H9 (cell line): ENCODE results near the gene MPP2. TPM values are rescaled to one million over a fixed set of nuclear protein-coding genes. Genes with fewer than 3 reads are reported as not detected.

Experiments
- DNase-seq: peaks from one replicate; pipeline ENCODE4 v3.0.0-alpha.2; 2017
- H2AFZ ChIP-seq: one replicate; pipeline ENCODE4 v1.6.1; 2013; ENCODE audit warnings: mild to moderate bottlenecking, low read length, control low read depth, moderate library complexity
- H2AK5ac ChIP-seq: 2 replicates; pipeline ENCODE4 v1.6.1; 2013; ENCODE audit warnings: low read length, control low read depth, mixed read lengths; ENCODE audit not compliant: insufficient read length
- H2BK120ac ChIP-seq: one replicate; pipeline ENCODE4 v1.6.1; 2013; ENCODE audit warnings: low read depth, mild to moderate bottlenecking, low read length, control low read depth, inconsistent platforms; ENCODE audit not compliant: poor library complexity, severe bottlenecking
- H2BK12ac ChIP-seq: 2 replicates; pipeline ENCODE4 v1.6.1; 2013; ENCODE audit warnings: low read length, control low read depth, mixed read lengths, low read depth; ENCODE audit not compliant: insufficient read length
- H2BK15ac ChIP-seq: 2 replicates; pipeline ENCODE4 v1.6.1; 2013; ENCODE audit warnings: low read depth, low read length, control low read depth
- H2BK20ac ChIP-seq: one replicate; pipeline ENCODE4 v1.6.1; 2013; ENCODE audit warnings: low read depth, mild to moderate bottlenecking, low read length, control low read depth, inconsistent platforms; ENCODE audit not compliant: poor library complexity, severe bottlenecking
- H2BK5ac ChIP-seq: 2 replicates; pipeline ENCODE4 v1.6.1; 2013; ENCODE audit warnings: low read length, control low read depth, mixed read lengths; ENCODE audit not compliant: insufficient read length
- H3K14ac ChIP-seq: 2 replicates; pipeline ENCODE4 v1.6.1; 2013; ENCODE audit warnings: low read length, control low read depth; ENCODE audit not compliant: insufficient read depth
- H3K18ac ChIP-seq: 2 replicates; pipeline ENCODE4 v1.6.1; 2013; ENCODE audit warnings: low read depth, mild to moderate bottlenecking, mixed read lengths, low read length, control low read depth; ENCODE audit not compliant: insufficient read length
- H3K23ac ChIP-seq: 2 replicates; pipeline ENCODE4 v1.6.1; 2013; ENCODE audit warnings: low read length, control low read depth, mixed read lengths, low read depth; ENCODE audit not compliant: insufficient read length
- H3K23me2 ChIP-seq: 2 replicates; pipeline ENCODE4 v1.6.1; 2013; ENCODE audit warnings: low read depth, mild to moderate bottlenecking, mixed read lengths, low read length, control low read depth; ENCODE audit not compliant: insufficient read length, poor library complexity, severe bottlenecking
- H3K27ac ChIP-seq: 2 replicates; pipeline ENCODE4 v1.5.1; 2013; ENCODE audit warnings: low read length, control low read depth, mixed read lengths, low read depth; ENCODE audit not compliant: insufficient read length
- H3K27me3 ChIP-seq: 2 replicates; pipeline ENCODE4 v1.6.1; 2013; ENCODE audit warnings: low read length, control low read depth, inconsistent platforms; ENCODE audit not compliant: insufficient read depth
- H3K4ac ChIP-seq: 2 replicates; pipeline ENCODE4 v1.6.1; 2013; ENCODE audit warnings: low read depth, mild to moderate bottlenecking, control low read depth, inconsistent platforms, low read length, moderate library complexity
- H3K4me1 ChIP-seq: 2 replicates; pipeline ENCODE4 v1.6.1; 2013; ENCODE audit warnings: low read length, control low read depth, inconsistent platforms; ENCODE audit not compliant: insufficient read depth
- H3K4me2 ChIP-seq: 2 replicates; pipeline ENCODE4 v1.6.1; 2013; ENCODE audit warnings: low read length, control low read depth, mixed read lengths; ENCODE audit not compliant: insufficient read length, insufficient read depth
- H3K56ac ChIP-seq: 2 replicates; pipeline ENCODE4 v1.6.1; 2013; ENCODE audit warnings: low read depth, mild to moderate bottlenecking, mixed read lengths, low read length, control low read depth; ENCODE audit not compliant: insufficient read length
- H3K79me1 ChIP-seq: 2 replicates; pipeline ENCODE4 v1.6.1; 2013; ENCODE audit warnings: low read depth, mild to moderate bottlenecking, moderate library complexity, low read length, control low read depth, inconsistent platforms; ENCODE audit not compliant: insufficient read depth, poor library complexity, severe bottlenecking
- H3K79me2 ChIP-seq: 2 replicates; pipeline ENCODE4 v1.6.1; 2013; ENCODE audit warnings: low read length, control low read depth, inconsistent platforms; ENCODE audit not compliant: insufficient read depth
- H3K9ac ChIP-seq: 2 replicates; pipeline ENCODE4 v1.6.1; 2013; ENCODE audit warnings: low read length, control low read depth, mixed read lengths; ENCODE audit not compliant: insufficient read length; ENCODE audit errors: extremely low read depth
- H3K9me3 ChIP-seq: one replicate; pipeline ENCODE4 v1.6.1; 2013; ENCODE audit warnings: low read depth, low read length, inconsistent platforms; ENCODE audit not compliant: control insufficient read depth
- H3T11ph ChIP-seq: one replicate; pipeline ENCODE4 v1.6.1; 2013; ENCODE audit warnings: mild to moderate bottlenecking, low read length, control low read depth, inconsistent platforms
- H4K20me1 ChIP-seq: one replicate; pipeline ENCODE4 v1.6.1; 2013; ENCODE audit not compliant: control insufficient read depth, insufficient read length, insufficient read depth
- H4K5ac ChIP-seq: 2 replicates; pipeline ENCODE4 v1.6.1; 2013; ENCODE audit warnings: low read depth, mild to moderate bottlenecking, mixed read lengths, low read length, control low read depth; ENCODE audit not compliant: insufficient read length
- H4K8ac ChIP-seq: replicated peaks from 2 replicates; pipeline ENCODE4 v1.6.1; 2013; ENCODE audit warnings: low read length, control low read depth, mixed read lengths, low read depth; ENCODE audit not compliant: insufficient read length
- H4K91ac ChIP-seq: 2 replicates; pipeline ENCODE4 v1.6.1; 2013; ENCODE audit warnings: low read depth, mild to moderate bottlenecking, moderate library complexity, mixed read lengths, low read length, control low read depth; ENCODE audit not compliant: insufficient read length
- H3K27ac Mint-ChIP-seq, 3 experiments: 2 replicates in 2 of 3; 3 replicates in 1 of 3; pipeline ENCODE4 v1.8.0; 2020 to 2021; ENCODE audit warnings: mixed read lengths in 3 of 3, mild to moderate bottlenecking in 1 of 3, moderate library complexity in 1 of 3
- H3K27me3 Mint-ChIP-seq: 2 replicates; pipeline ENCODE4 v1.8.0; 2021; ENCODE audit warnings: low read depth, mild to moderate bottlenecking, moderate library complexity, mixed read lengths
- H3K36me3 Mint-ChIP-seq, 3 experiments: 2 replicates in 2 of 3; 3 replicates in 1 of 3; pipeline ENCODE4 v1.8.0; 2020 to 2021; ENCODE audit warnings: low read depth in 3 of 3, mixed read lengths in 3 of 3; ENCODE audit not compliant: insufficient read depth in 1 of 3
- H3K4me1 Mint-ChIP-seq, 2 experiments: 2 replicates each; pipeline ENCODE4 v1.8.0; 2020; ENCODE audit warnings: mixed read lengths in 2 of 2
- H3K4me3 Mint-ChIP-seq, 2 experiments: 2 replicates in 1 of 2; 3 replicates in 1 of 2; pipeline ENCODE4 v1.8.0; 2020 to 2021; ENCODE audit warnings: mild to moderate bottlenecking in 2 of 2, mixed read lengths in 2 of 2, moderate library complexity in 1 of 2
- H3K9me3 Mint-ChIP-seq, 2 experiments: 2 replicates in 1 of 2; 3 replicates in 1 of 2; pipeline ENCODE4 v1.8.0; 2020; ENCODE audit warnings: mild to moderate bottlenecking in 2 of 2, mixed read lengths in 2 of 2, moderate library complexity in 1 of 2
- WGBS: extraction: QIAGEN DNeasy Blood & Tissue Kit; methylation state at CpG from one replicate; pipeline ENCODE4 v1.1.7; 2013; ENCODE audit warnings: missing lambda C conversion rate, low lambda C conversion rate, mixed read lengths; ENCODE audit not compliant: insufficient read length; ENCODE audit errors: extremely low coverage; 5-methylcytosine and 5-hydroxymethylcytosine counted together
- total RNA-seq: library from RNA; stranded (reverse); gene quantifications from 2 replicates; pipeline ENCODE4 v1.2.1, GENCODE V29; 2021
- TF ChIP-seq, protein P1 (sequence below): fragments of 200-600 bp; sonication (generic); conservative IDR thresholded peaks from 3 replicates; pipeline ENCODE4 v1.8.0; 2021; ENCODE audit warnings: antibody characterized with exemption, mild to moderate bottlenecking

MPP2 gene
- total RNA-seq, 1 experiment from 2014 or later, result 16.3 TPM

GRCh38 chr17:43864161-43864984 is 43.0 kb downstream of the MPP2 start:
- no CpG with 5 or more reads among the region's 4 CpGs for WGBS
- no peak overlapping the region for H3K27ac Mint-ChIP-seq

More at GRCh38 chr17:43864161-43864984, 43.0 kb downstream of the MPP2 start:
- TF ChIP-seq, protein P1, sequence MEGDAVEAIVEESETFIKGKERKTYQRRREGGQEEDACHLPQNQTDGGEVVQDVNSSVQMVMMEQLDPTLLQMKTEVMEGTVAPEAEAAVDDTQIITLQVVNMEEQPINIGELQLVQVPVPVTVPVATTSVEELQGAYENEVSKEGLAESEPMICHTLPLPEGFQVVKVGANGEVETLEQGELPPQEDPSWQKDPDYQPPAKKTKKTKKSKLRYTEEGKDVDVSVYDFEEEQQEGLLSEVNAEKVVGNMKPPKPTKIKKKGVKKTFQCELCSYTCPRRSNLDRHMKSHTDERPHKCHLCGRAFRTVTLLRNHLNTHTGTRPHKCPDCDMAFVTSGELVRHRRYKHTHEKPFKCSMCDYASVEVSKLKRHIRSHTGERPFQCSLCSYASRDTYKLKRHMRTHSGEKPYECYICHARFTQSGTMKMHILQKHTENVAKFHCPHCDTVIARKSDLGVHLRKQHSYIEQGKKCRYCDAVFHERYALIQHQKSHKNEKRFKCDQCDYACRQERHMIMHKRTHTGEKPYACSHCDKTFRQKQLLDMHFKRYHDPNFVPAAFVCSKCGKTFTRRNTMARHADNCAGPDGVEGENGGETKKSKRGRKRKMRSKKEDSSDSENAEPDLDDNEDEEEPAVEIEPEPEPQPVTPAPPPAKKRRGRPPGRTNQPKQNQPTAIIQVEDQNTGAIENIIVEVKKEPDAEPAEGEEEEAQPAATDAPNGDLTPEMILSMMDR, result no peak
- no peaks in the 10 kb centered on the region for H3K27me3 ChIP-seq
- peaks cover 2% of the 10 kb centered on the region for H4K20me1 ChIP-seq
- H2BK5ac ChIP-seq, result no peak overlapping the region
- H3T11ph ChIP-seq, result no peak overlapping the region
- H4K8ac ChIP-seq, result no peak overlapping the region
- H3K23me2 ChIP-seq, result no peaks in the 10 kb centered on the region
- no peaks in the 10 kb centered on the region for H3K79me1 ChIP-seq
- no peak overlapping the region for H3K4ac ChIP-seq
- Mint-ChIP-seq H3K9me3 (no peaks in the 10 kb centered on the region), H3K36me3 (no peaks in the 10 kb centered on the region), H3K27me3 (peaks cover 20% of the 10 kb centered on the region), H3K4me1 (no peaks in the 10 kb centered on the region), H3K4me3 (no peak overlapping the region)
- no peak overlapping the region for H3K27ac ChIP-seq
- no peaks in the 10 kb centered on the region for H3K79me2 ChIP-seq
- H2AK5ac ChIP-seq, result no peak overlapping the region
- H2BK15ac ChIP-seq, result no peak overlapping the region
- no peak overlapping the region for H4K91ac ChIP-seq
- H3K56ac ChIP-seq, result no peak overlapping the region
- no peaks in the 10 kb centered on the region for H3K4me1 ChIP-seq
- no peak overlapping the region for H3K9ac ChIP-seq
- H2AFZ ChIP-seq, result no peak overlapping the region
- no peak overlapping the region for H3K23ac ChIP-seq
- no peak overlapping the region for H4K5ac ChIP-seq
- H2BK20ac ChIP-seq, result no peak overlapping the region
- no peak overlapping the region for H2BK120ac ChIP-seq
- no peak overlapping the region for H3K14ac ChIP-seq
- H3K9me3 ChIP-seq, result no peaks in the 10 kb centered on the region
- no peak for DNase-seq
- no peak overlapping the region for H3K18ac ChIP-seq
- no peak overlapping the region for H2BK12ac ChIP-seq
- no peak overlapping the region for H3K4me2 ChIP-seq
